ENCODE results near the gene DHRS7C.

The DHRS7C gene

GRCh38 chr17:9790889-9791876, at the start of gene DHRS7C:
Gene DHRS7C (minus strand): TSS chr17:9791592. CDS start chr17:9791284, 308 bp downstream.
- H3K27me3 ChIP-seq (ENCODE audit: insufficient read depth, low read depth), result no peaks in the 10 kb centered on the region
- H3K79me2 ChIP-seq (ENCODE audit: insufficient read depth, low read depth), result no peaks in the 10 kb centered on the region
- no peak within 1 kb of the TSS for H3K9ac ChIP-seq
- no peak for TF ChIP-seq CTCF (conservative IDR thresholded peaks at IDR 0.05; ENCODE audit: low read depth, low read length)
- no peaks in the 10 kb centered on the region for H3K4me1 ChIP-seq (ENCODE audit: low read depth, poor library complexity, severe bottlenecking)
- no peak within 1 kb of the TSS for H2AFZ ChIP-seq (ENCODE audit: low read depth)
- no peak within 1 kb of the TSS for H3K4me3 ChIP-seq (IDR thresholded peaks at IDR 0.05; ENCODE audit: insufficient read depth, low read depth, low read length)
- H3K36me3 ChIP-seq (ENCODE audit: insufficient read depth), result no peaks in the 10 kb centered on the region
- H3K4me2 ChIP-seq, result no peak within 1 kb of the TSS
- H4K20me1 ChIP-seq (ENCODE audit: insufficient read depth), result no peaks in the 10 kb centered on the region
- no peak within 1 kb of the TSS for H3K27ac ChIP-seq

- Histone ChIP-seq H3K27ac (no peak overlapping the region), H3K36me3 (ENCODE audit: insufficient read depth) (no peaks in the 10 kb centered on the region), H2AFZ (ENCODE audit: low read depth) (no peak overlapping the region), H3K4me2 (no peak overlapping the region), H4K20me1 (ENCODE audit: insufficient read depth) (no peaks in the 10 kb centered on the region), H3K9ac (no peak overlapping the region), H3K27me3 (ENCODE audit: insufficient read depth, low read depth) (no peaks in the 10 kb centered on the region), H3K79me2 (ENCODE audit: insufficient read depth, low read depth) (no peaks in the 10 kb centered on the region), H3K4me1 (ENCODE audit: low read depth, poor library complexity, severe bottlenecking) (no peaks in the 10 kb centered on the region), H3K4me3 (IDR thresholded peaks at IDR 0.05; ENCODE audit: insufficient read depth, low read depth, low read length) (no peak overlapping the region)
- no peak for TF ChIP-seq CTCF (conservative IDR thresholded peaks at IDR 0.05; ENCODE audit: low read depth, low read length)
Measured at GRCh38 chr17:9839433-9839832, 48.0 kb upstream of the DHRS7C start.

- Histone ChIP-seq H3K4me1 (ENCODE audit: low read depth, poor library complexity, severe bottlenecking) (no peaks in the 10 kb centered on the region), H2AFZ (ENCODE audit: low read depth) (no peak overlapping the region), H3K4me3 (IDR thresholded peaks at IDR 0.05; ENCODE audit: insufficient read depth, low read depth, low read length) (no peak overlapping the region), H3K36me3 (ENCODE audit: insufficient read depth) (no peaks in the 10 kb centered on the region), H3K79me2 (ENCODE audit: insufficient read depth, low read depth) (no peaks in the 10 kb centered on the region), H3K4me2 (no peak overlapping the region), H3K27me3 (ENCODE audit: insufficient read depth, low read depth) (no peaks in the 10 kb centered on the region), H4K20me1 (ENCODE audit: insufficient read depth) (no peaks in the 10 kb centered on the region), H3K9ac (no peak overlapping the region), H3K27ac (no peak overlapping the region)
- TF ChIP-seq CTCF (conservative IDR thresholded peaks at IDR 0.05; ENCODE audit: low read depth, low read length), result no peak
Measured at GRCh38 chr17:9837551-9838471, 46.4 kb upstream of the DHRS7C start.

GRCh38 chr17:9833922-9834321, 42.5 kb upstream of the DHRS7C start:
- no peak overlapping the region for H3K27ac ChIP-seq

More at GRCh38 chr17:9833922-9834321, 42.5 kb upstream of the DHRS7C start:
- H3K9ac ChIP-seq, result no peak overlapping the region
- no peaks in the 10 kb centered on the region for H3K27me3 ChIP-seq (ENCODE audit: insufficient read depth, low read depth)
- H2AFZ ChIP-seq (ENCODE audit: low read depth), result no peak overlapping the region
- H3K36me3 ChIP-seq (ENCODE audit: insufficient read depth), result no peaks in the 10 kb centered on the region
- no peak overlapping the region for H3K4me2 ChIP-seq
- no peak overlapping the region for H3K4me3 ChIP-seq (IDR thresholded peaks at IDR 0.05; ENCODE audit: insufficient read depth, low read depth, low read length)
- H4K20me1 ChIP-seq (ENCODE audit: insufficient read depth), result no peaks in the 10 kb centered on the region
- H3K4me1 ChIP-seq (ENCODE audit: low read depth, poor library complexity, severe bottlenecking), result no peaks in the 10 kb centered on the region
- TF ChIP-seq CTCF (conservative IDR thresholded peaks at IDR 0.05; ENCODE audit: low read depth, low read length), result no peak
- no peaks in the 10 kb centered on the region for H3K79me2 ChIP-seq (ENCODE audit: insufficient read depth, low read depth)

All from KMS-11 (cell line).